ENCODE measurements around the gene GPR65. TPM values are rescaled to one million over a fixed set of nuclear protein-coding genes. Genes with fewer than 3 reads are reported as not detected.
A peak's percentile ranks its signal among the peaks of the same experiment; 100 is the strongest.

Gene GPR65
- under 1 TPM; 0.13 to 0.20 (median 0.17) TPM for total RNA-seq

- no peaks in the 10 kb centered on the region for H3K9me3 ChIP-seq
- ATAC-seq (peak in 1 of 2 donors; percentile 44), DNase-seq (no peak)
- H3K4me3 ChIP-seq, result peak within 1 kb of the TSS in 1 of 4 donors; percentile 28
- TF ChIP-seq, protein P1, sequence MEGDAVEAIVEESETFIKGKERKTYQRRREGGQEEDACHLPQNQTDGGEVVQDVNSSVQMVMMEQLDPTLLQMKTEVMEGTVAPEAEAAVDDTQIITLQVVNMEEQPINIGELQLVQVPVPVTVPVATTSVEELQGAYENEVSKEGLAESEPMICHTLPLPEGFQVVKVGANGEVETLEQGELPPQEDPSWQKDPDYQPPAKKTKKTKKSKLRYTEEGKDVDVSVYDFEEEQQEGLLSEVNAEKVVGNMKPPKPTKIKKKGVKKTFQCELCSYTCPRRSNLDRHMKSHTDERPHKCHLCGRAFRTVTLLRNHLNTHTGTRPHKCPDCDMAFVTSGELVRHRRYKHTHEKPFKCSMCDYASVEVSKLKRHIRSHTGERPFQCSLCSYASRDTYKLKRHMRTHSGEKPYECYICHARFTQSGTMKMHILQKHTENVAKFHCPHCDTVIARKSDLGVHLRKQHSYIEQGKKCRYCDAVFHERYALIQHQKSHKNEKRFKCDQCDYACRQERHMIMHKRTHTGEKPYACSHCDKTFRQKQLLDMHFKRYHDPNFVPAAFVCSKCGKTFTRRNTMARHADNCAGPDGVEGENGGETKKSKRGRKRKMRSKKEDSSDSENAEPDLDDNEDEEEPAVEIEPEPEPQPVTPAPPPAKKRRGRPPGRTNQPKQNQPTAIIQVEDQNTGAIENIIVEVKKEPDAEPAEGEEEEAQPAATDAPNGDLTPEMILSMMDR (IDR thresholded peaks at IDR 0.05 in 4 of 5, conservative IDR thresholded peaks at IDR 0.05 in 1 of 5), result no peak
- TF ChIP-seq POLR2A (IDR thresholded peaks at IDR 0.05), result peak in 1 of 2 donors; percentile 18
- intact Hi-C loops (cut with DNase I; ENCODE audit: low total_unique reads) (no loop called here), in situ Hi-C loops (cut with MboI; ENCODE audit: low sequenced_read_pairs in 4 of 4) (loop anchor here in 1 of 4 donors (25.0 kb wide), 1 partner anchor 382 kb away; the partner anchor contains the start of gene SPATA7)
- no peaks in the 10 kb centered on the region for H3K27me3 ChIP-seq
- no peaks in the 10 kb centered on the region for H3K4me1 ChIP-seq
- no peak within 1 kb of the TSS for H3K27ac ChIP-seq
- H3K36me3 ChIP-seq, result no peaks in the 10 kb centered on the region
Measured at GRCh38 chr14:88005050-88005481, at the start of gene GPR65. Gene GPR65 (plus strand): TSS chr14:88005135. CDS start chr14:88010848, 5,713 bp downstream.

DNA sequence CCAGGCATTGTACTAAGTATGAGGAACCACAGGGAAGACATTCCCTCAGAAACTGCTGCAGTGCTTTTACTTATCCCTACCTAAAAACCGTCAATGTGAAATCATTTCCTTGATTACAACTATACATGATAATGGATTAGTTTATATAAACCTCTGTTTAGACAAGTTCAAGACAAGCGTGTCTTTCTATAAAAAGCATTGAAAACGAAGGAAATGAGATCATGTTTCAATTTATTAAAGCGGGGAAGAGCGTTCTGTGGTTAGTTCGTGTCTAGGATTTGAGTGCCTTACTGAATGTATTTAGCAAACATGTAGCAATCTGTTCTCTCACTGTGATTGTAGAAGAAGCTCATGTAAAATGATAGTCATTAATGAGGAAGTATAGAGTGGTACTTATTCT, 49.4 kb upstream of the GPR65 start:
- H3K4me3 ChIP-seq, result no peak overlapping the region
- H3K27ac ChIP-seq, result no peak overlapping the region
- no peak for DNase-seq
- H3K36me3 ChIP-seq, result peaks cover 0 to 6% of the 10 kb centered on the region in 2 donors
- ATAC-seq, result no peak
- no peak for TF ChIP-seq POLR2A (IDR thresholded peaks at IDR 0.05)
- TF ChIP-seq, protein P1 (IDR thresholded peaks at IDR 0.05 in 4 of 5, conservative IDR thresholded peaks at IDR 0.05 in 1 of 5), result no peak
- intact Hi-C loops (cut with DNase I; ENCODE audit: low total_unique reads), result no loop called here
- no peaks in the 10 kb centered on the region for H3K27me3 ChIP-seq
- no peaks in the 10 kb centered on the region for H3K9me3 ChIP-seq
- H3K4me1 ChIP-seq, result no peaks in the 10 kb centered on the region
- in situ Hi-C loops (cut with MboI; ENCODE audit: low sequenced_read_pairs in 4 of 4), result no loop called here

- intact Hi-C loops (cut with DNase I; ENCODE audit: low total_unique reads) (no loop called here), in situ Hi-C loops (cut with MboI; ENCODE audit: low sequenced_read_pairs in 4 of 4) (no loop called here)
- TF ChIP-seq, protein P1 (IDR thresholded peaks at IDR 0.05 in 4 of 5, conservative IDR thresholded peaks at IDR 0.05 in 1 of 5), result no peak
- no peak for TF ChIP-seq POLR2A (IDR thresholded peaks at IDR 0.05)
- H3K36me3 ChIP-seq, result peaks cover 0 to 21% of the 10 kb centered on the region in 2 donors
- no peak overlapping the region for H3K4me3 ChIP-seq
- ATAC-seq, result no peak
- no peaks in the 10 kb centered on the region for H3K9me3 ChIP-seq
- no peaks in the 10 kb centered on the region for H3K27me3 ChIP-seq
- no peaks in the 10 kb centered on the region for H3K4me1 ChIP-seq
- H3K27ac ChIP-seq, result no peak overlapping the region
- DNase-seq, result peak in 1 of 2 donors; percentile 16
Measured at GRCh38 chr14:87960013-87960787, 44.7 kb upstream of the GPR65 start.

- in situ Hi-C loops (cut with MboI; ENCODE audit: low sequenced_read_pairs in 4 of 4) (no loop called here), intact Hi-C loops (cut with DNase I; ENCODE audit: low total_unique reads) (no loop called here)
- Histone ChIP-seq H3K9me3 (no peaks in the 10 kb centered on the region), H3K27me3 (no peaks in the 10 kb centered on the region), H3K27ac (no peak overlapping the region), H3K36me3 (peaks cover 0 to 22% of the 10 kb centered on the region in 2 donors), H3K4me1 (no peaks in the 10 kb centered on the region), H3K4me3 (no peak overlapping the region)
- DNase-seq (no peak), ATAC-seq (no peak)
- TF ChIP-seq, protein P1 (IDR thresholded peaks at IDR 0.05 in 4 of 5, conservative IDR thresholded peaks at IDR 0.05 in 1 of 5), result no peak
- TF ChIP-seq POLR2A (IDR thresholded peaks at IDR 0.05), result no peak
Measured at GRCh38 chr14:87961246-87961645, 43.7 kb upstream of the GPR65 start.
